ENCODE results near the gene NFYA.

The NFYA gene

GRCh38 chr6:41072836-41073202 lies at the start of gene NFYA:
Gene NFYA (plus strand): TSS chr6:41072974. CDS start chr6:41079090, 6,116 bp downstream.
- TF ChIP-seq CTCF (IDR thresholded peaks at IDR 0.05; ENCODE audit: control insufficient read depth, extremely low read depth, insufficient read depth): no peak
- H3K4me3 ChIP-seq (ENCODE audit: low read depth, low read length): peak within 1 kb of the TSS; percentile 83
- DNase-seq (ENCODE audit: low read depth): no peak

- H3K4me3 ChIP-seq (ENCODE audit: low read depth, low read length): no peak overlapping the region
- DNase-seq (ENCODE audit: low read depth): no peak
- no peak for TF ChIP-seq CTCF (IDR thresholded peaks at IDR 0.05; ENCODE audit: control insufficient read depth, extremely low read depth, insufficient read depth)
Measured at GRCh38 chr6:41023114-41023513, 49.7 kb upstream of the NFYA start.

GRCh38 chr6:41025966-41026530 lies 46.7 kb upstream of the NFYA start:
- no peak overlapping the region for H3K4me3 ChIP-seq (ENCODE audit: low read depth, low read length)
- DNase-seq (ENCODE audit: low read depth): no peak
- no peak for TF ChIP-seq CTCF (IDR thresholded peaks at IDR 0.05; ENCODE audit: control insufficient read depth, extremely low read depth, insufficient read depth)

- no peak for DNase-seq (ENCODE audit: low read depth)
- TF ChIP-seq CTCF (IDR thresholded peaks at IDR 0.05; ENCODE audit: control insufficient read depth, extremely low read depth, insufficient read depth): no peak
- no peak overlapping the region for H3K4me3 ChIP-seq (ENCODE audit: low read depth, low read length)
Measured at GRCh38 chr6:41027241-41027640, 45.5 kb upstream of the NFYA start.

- no peak overlapping the region for H3K4me3 ChIP-seq (ENCODE audit: low read depth, low read length)
- TF ChIP-seq CTCF (IDR thresholded peaks at IDR 0.05; ENCODE audit: control insufficient read depth, extremely low read depth, insufficient read depth): peak; percentile 99
- no peak for DNase-seq (ENCODE audit: low read depth)
Measured at GRCh38 chr6:41027799-41028560, 44.8 kb upstream of the NFYA start.

GRCh38 chr6:41028561-41029412 lies 44.0 kb upstream of the NFYA start:
- no peak for DNase-seq (ENCODE audit: low read depth)
- TF ChIP-seq CTCF (IDR thresholded peaks at IDR 0.05; ENCODE audit: control insufficient read depth, extremely low read depth, insufficient read depth): no peak
- no peak overlapping the region for H3K4me3 ChIP-seq (ENCODE audit: low read depth, low read length)
